MM.1S (cell line): ENCODE measurements around the gene AP5Z1.

Source experiments
- DNase-seq: peaks from one replicate; pipeline ENCODE4 v3.0.0-alpha.2; 2015
- H2AFZ ChIP-seq: fragments of 300-600 bp; sonication (generic); 2 replicates; pipeline ENCODE4 v1.6.0; 2016; ENCODE audit warnings: antibody characterized with exemption, low read length
- H3F3A ChIP-seq: fragments of 300-600 bp; sonication (generic); 2 replicates; pipeline ENCODE4 v1.6.1; 2016; ENCODE audit warnings: mild to moderate bottlenecking, antibody characterized with exemption, low read length, moderate library complexity, mixed read lengths; ENCODE audit not compliant: insufficient read depth
- H3K27ac ChIP-seq: fragments of 300-600 bp; sonication (generic); 2 replicates; pipeline ENCODE4 v1.5.1; 2016; ENCODE audit warnings: mild to moderate bottlenecking, low read length
- H3K27me3 ChIP-seq: fragments of 300-600 bp; sonication (generic); replicated peaks from 2 replicates; pipeline ENCODE4 v1.6.0; 2016; ENCODE audit warnings: low read length; ENCODE audit not compliant: insufficient read depth
- H3K36me3 ChIP-seq: fragments of 300-600 bp; sonication (generic); replicated peaks from 2 replicates; pipeline ENCODE4 v1.6.1; 2016; ENCODE audit warnings: mild to moderate bottlenecking, low read length, mixed read lengths; ENCODE audit not compliant: insufficient read depth
- H3K4me1 ChIP-seq: fragments of 300-600 bp; sonication (generic); 2 replicates; pipeline ENCODE4 v1.6.1; 2016; ENCODE audit warnings: low read length, mixed read lengths
- H3K4me2 ChIP-seq: fragments of 300-600 bp; sonication (generic); 2 replicates; pipeline ENCODE4 v1.6.0; 2016; ENCODE audit warnings: low read depth, low read length
- H3K4me3 ChIP-seq: fragments of 300-600 bp; sonication (generic); 2 replicates; pipeline ENCODE4 v1.5.1; 2016; ENCODE audit warnings: low read length, mixed read lengths
- H3K79me2 ChIP-seq: fragments of 300-600 bp; sonication (generic); 2 replicates; pipeline ENCODE4 v1.6.1; 2016; ENCODE audit warnings: mixed run types, low read length, mixed read lengths
- H3K9ac ChIP-seq: fragments of 300-600 bp; sonication (generic); 2 replicates; pipeline ENCODE4 v1.6.1; 2016; ENCODE audit warnings: low read length, mixed read lengths
- H3K9me2 ChIP-seq: fragments of 300-600 bp; sonication (generic); replicated peaks from 2 replicates; pipeline ENCODE4 v1.6.1; 2016; ENCODE audit warnings: mild to moderate bottlenecking, low read length, mixed read lengths; ENCODE audit not compliant: insufficient read depth
- H3K9me3 ChIP-seq: fragments of 300-600 bp; sonication (generic); replicated peaks from 2 replicates; pipeline ENCODE4 v1.6.1; 2016; ENCODE audit warnings: mild to moderate bottlenecking, low read length, mixed read lengths; ENCODE audit not compliant: insufficient read depth
- H4K20me1 ChIP-seq: fragments of 300-600 bp; sonication (generic); 2 replicates; pipeline ENCODE4 v1.6.1; 2016; ENCODE audit warnings: mild to moderate bottlenecking, low read length, moderate library complexity, mixed read lengths; ENCODE audit not compliant: insufficient read depth
- CTCF ChIP-seq: fragments of 300-600 bp; sonication (generic); IDR thresholded peaks from 2 replicates; pipeline ENCODE4 v1.5.1; 2016; ENCODE audit warnings: antibody characterized with exemption, low read length, mixed read lengths
- EZH2 ChIP-seq: fragments of 300-600 bp; sonication (generic); optimal IDR thresholded peaks from 2 replicates; pipeline ENCODE3; 2017; ENCODE audit warnings: low read depth, mild to moderate bottlenecking, antibody characterized with exemption, low read length, mixed read lengths
- EZH2phosphoT487 ChIP-seq: fragments of 300-600 bp; sonication (generic); IDR thresholded peaks from 2 replicates; pipeline ENCODE4 v1.6.1; 2018; ENCODE audit warnings: antibody characterized with exemption, low read length

AP5Z1 gene

DNA sequence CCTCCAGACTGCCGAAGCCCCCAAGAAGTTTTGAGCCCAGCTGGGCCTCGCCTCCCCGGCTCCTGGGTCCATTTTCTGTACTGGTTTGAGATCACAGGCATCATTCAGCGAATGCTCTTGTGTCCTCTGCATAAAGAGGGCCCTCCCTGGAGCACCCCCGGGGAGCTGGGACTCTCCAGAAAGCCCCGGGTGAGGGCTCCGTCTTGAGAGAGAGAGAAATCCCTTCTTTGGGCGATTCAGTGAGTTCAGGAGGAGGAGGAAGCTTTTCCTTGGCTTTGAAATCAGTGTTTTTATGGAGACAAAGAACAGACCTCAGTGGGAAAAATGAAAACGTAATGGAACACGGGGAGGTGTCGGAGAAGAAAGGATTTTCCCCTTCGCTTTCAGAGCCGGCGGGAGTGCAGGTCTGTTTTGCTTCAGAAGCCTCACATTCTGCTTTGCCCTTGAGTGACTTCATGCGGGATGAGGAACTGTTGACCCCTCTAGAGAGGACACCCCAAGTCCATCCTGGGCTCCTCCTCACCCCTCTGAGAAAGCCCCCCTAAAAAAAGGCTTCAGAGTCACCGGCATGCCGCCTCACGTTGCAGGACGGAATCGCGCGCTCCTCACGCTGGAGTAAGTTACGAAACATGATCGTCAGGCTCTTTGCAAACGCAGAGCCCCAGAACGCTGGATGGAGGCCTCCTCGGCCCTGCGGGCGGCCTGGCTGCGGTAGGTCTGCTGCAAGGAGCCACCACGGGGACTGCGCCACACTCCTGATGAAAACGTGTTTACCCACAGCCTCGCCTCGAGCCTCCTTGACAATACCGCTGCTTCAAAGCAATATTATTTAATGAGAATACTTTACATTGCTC lies 8.5 kb upstream of the AP5Z1 start:
- DNase-seq = no peak
- no peak overlapping the region for H2AFZ ChIP-seq
- H3K79me2 ChIP-seq = no peaks in the 10 kb centered on the region
- H3K9me3 ChIP-seq = no peaks in the 10 kb centered on the region
- no peak overlapping the region for H3K9ac ChIP-seq
- H3K36me3 ChIP-seq = no peaks in the 10 kb centered on the region
- H3K4me1 ChIP-seq = no peaks in the 10 kb centered on the region
- no peaks in the 10 kb centered on the region for H3K27me3 ChIP-seq
- no peaks in the 10 kb centered on the region for H4K20me1 ChIP-seq
- H3K27ac ChIP-seq = no peak overlapping the region
- TF ChIP-seq CTCF (no peak), EZH2 (no peak), EZH2phosphoT487 (no peak)
- H3F3A ChIP-seq = no peaks in the 10 kb centered on the region
- no peaks in the 10 kb centered on the region for H3K9me2 ChIP-seq
- H3K4me3 ChIP-seq = no peak overlapping the region
- H3K4me2 ChIP-seq = no peak overlapping the region

DNA sequence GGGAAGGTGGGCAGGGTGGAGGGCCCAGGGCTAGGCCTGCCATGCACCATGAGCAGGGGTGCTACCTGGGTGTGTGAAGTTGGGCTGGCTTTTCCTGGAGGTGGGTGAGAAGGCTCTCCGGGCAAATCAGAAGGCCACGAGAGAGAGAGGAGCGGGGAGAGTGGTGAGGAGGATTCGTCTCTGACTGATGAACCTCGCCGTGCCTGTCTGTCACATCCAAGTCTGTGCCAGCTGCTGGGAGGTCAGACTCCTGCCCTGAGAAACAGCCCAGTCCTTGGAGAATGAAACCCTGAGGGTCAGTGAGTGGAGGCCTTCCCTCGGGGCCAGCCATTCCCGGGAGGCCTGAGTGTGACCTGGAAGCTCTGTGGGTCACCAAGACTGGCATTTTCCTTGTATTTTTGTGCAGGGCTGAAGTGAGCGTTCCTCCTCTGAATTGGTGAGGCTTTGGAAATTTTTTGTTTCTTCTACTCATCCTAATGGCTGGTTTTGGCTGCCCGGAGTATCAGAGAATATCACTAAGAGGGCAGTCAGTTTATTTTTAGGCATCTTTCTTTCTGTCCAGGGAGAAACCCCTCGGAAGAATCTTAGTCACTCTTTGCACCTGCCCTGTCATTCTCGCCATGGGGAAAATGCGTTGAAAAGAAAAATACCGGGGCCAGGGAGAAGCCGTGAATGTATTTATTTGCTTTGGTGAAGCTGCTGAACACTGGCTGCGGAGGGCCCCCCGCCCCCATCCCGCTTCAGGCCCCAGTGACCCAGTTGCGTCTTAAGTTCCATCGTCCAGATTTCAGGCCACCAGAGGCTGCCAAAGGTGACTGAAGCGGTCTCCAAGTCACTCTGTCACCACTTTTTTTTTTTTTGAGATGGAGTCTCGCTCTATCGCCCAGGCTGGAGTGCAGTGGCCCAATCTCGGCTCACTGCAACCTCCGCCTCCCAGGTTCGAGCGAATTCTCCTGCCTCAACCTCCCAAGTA lies 6.5 kb upstream of the AP5Z1 start:
- Histone ChIP-seq H3K9me3 (no peaks in the 10 kb centered on the region), H2AFZ (no peak overlapping the region), H3K9me2 (no peaks in the 10 kb centered on the region), H3K4me1 (no peaks in the 10 kb centered on the region), H3K4me3 (no peak overlapping the region), H4K20me1 (no peaks in the 10 kb centered on the region), H3K27ac (no peak overlapping the region), H3K4me2 (no peak overlapping the region), H3K9ac (no peak overlapping the region), H3K36me3 (no peaks in the 10 kb centered on the region), H3F3A (no peaks in the 10 kb centered on the region), H3K27me3 (no peaks in the 10 kb centered on the region), H3K79me2 (no peaks in the 10 kb centered on the region)
- TF ChIP-seq CTCF (no peak), EZH2phosphoT487 (no peak), EZH2 (no peak)
- DNase-seq = no peak

DNA sequence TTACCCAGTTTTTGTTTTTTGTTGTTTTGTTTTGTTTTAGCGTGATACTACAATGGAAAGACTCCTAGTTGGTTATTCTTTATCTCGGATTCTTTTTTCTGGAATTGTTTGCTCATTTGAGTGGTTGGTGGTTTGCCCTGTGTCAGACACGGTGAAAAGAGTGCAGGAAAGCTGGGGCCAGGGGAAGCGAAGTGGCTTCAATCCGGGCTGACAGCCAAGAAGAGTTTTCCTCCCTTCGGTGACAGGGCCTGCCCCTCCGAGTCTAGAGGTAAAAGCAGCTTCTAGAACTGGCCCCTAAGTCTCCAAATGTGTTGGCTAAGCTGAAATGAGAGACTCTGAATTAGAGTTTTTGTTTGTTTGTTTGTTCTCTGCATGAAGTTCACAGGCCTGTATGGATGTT lies 5.7 kb upstream of the AP5Z1 start:
- no peak for DNase-seq
- Histone ChIP-seq H3K9me3 (no peaks in the 10 kb centered on the region), H3K79me2 (no peaks in the 10 kb centered on the region), H3K36me3 (no peaks in the 10 kb centered on the region), H3F3A (peaks cover 5% of the 10 kb centered on the region), H3K27me3 (no peaks in the 10 kb centered on the region), H3K4me1 (peaks cover 6% of the 10 kb centered on the region; the same call in 1 of the 2 replicates), H3K9ac (no peak overlapping the region), H3K4me3 (no peak overlapping the region), H3K9me2 (no peaks in the 10 kb centered on the region), H2AFZ (no peak overlapping the region), H3K27ac (no peak overlapping the region), H3K4me2 (no peak overlapping the region), H4K20me1 (no peaks in the 10 kb centered on the region)
- TF ChIP-seq EZH2 (no peak), CTCF (no peak), EZH2phosphoT487 (no peak)
